Urinary bladder (tissue), 4 donors: Measurements from ENCODE around the gene SPATA33. TPM values are rescaled to one million over a fixed set of nuclear protein-coding genes. Genes with fewer than 3 reads are reported as not detected.
"Not testable (repeated sequence)": the region's sequence is repeated elsewhere in the genome, so short reads cannot be mapped to it uniquely, and the experiment has no call there.

Experiments
- DNase-seq: peaks from one replicate; pipeline ENCODE4 v3.0.0-alpha.2; 2015; ENCODE audit errors: extremely low spot score
- H3K27ac ChIP-seq: one replicate; pipeline ENCODE4 v1.5.1; 2013; ENCODE audit warnings: low read depth, mild to moderate bottlenecking, moderate library complexity
- H3K36me3 ChIP-seq: one replicate; pipeline ENCODE4 v1.6.1; 2013; ENCODE audit warnings: mild to moderate bottlenecking, moderate library complexity; ENCODE audit not compliant: insufficient read depth
- H3K4me1 ChIP-seq: one replicate; pipeline ENCODE4 v1.6.1; 2013; ENCODE audit warnings: mild to moderate bottlenecking, moderate library complexity; ENCODE audit not compliant: insufficient read depth
- H3K4me3 ChIP-seq: one replicate; pipeline ENCODE4 v1.5.1; 2013; ENCODE audit warnings: low read depth, low read length
- WGBS: extraction: QIAGEN DNeasy Blood & Tissue Kit; methylation state at CpG from one replicate; pipeline ENCODE4 v1.1.7; 2013; 5-methylcytosine and 5-hydroxymethylcytosine counted together
- polyA plus RNA-seq: library from polyadenylated mRNA; stranded (reverse); fragments of 200-250 nt; gene quantifications from one replicate; pipeline ENCODE4 v1.2.3, GENCODE V29; 2013
- total RNA-seq: library from RNA; depleted of rRNA; stranded (reverse); fragments of >200 nt; gene quantifications from one replicate; pipeline ENCODE4 v1.2.3, GENCODE V29; 2014
- donor health status: healthy with polysubstance abuse.
- donor health status: healthy.

Gene SPATA33
- total and polyA plus RNA-seq, 2 donors = 3.3 to 5.2 TPM

GRCh38 chr16:89697161-89697615, 39.6 kb downstream of the SPATA33 start:
- Histone ChIP-seq H3K36me3 (peaks cover 3% of the 10 kb centered on the region), H3K4me1 (peaks cover 4% of the 10 kb centered on the region), H3K27ac (no peak overlapping the region), H3K4me3 (no peak overlapping the region)
- no peak for DNase-seq
- 87% methylated on average over 19 of the region's 19 CpGs for WGBS

- no peak overlapping the region for H3K4me3 ChIP-seq
- WGBS = 85% methylated on average over 32 of the region's 32 CpGs
- H3K36me3 ChIP-seq = peaks cover 3% of the 10 kb centered on the region
- peaks cover 4% of the 10 kb centered on the region for H3K4me1 ChIP-seq
- H3K27ac ChIP-seq = no peak overlapping the region
- DNase-seq = no peak
Observed at GRCh38 chr16:89697616-89698331, 40.1 kb downstream of the SPATA33 start.

- not testable (repeated sequence) for H3K4me1 ChIP-seq, H3K36me3 ChIP-seq
- 97% methylated on average over 14 of the region's 14 CpGs for WGBS
Observed at GRCh38 chr16:89698717-89699116, 41.1 kb downstream of the SPATA33 start.

GRCh38 chr16:89699629-89700099, 42.0 kb downstream of the SPATA33 start:
- not testable (repeated sequence) for H3K27ac ChIP-seq
- 62% methylated on average over 18 of the region's 18 CpGs for WGBS

More at GRCh38 chr16:89698717-89699116, 41.1 kb downstream of the SPATA33 start:
- not testable (repeated sequence) for H3K4me3 ChIP-seq, H3K27ac ChIP-seq, DNase-seq

GRCh38 chr16:89700100-89700648, 42.5 kb downstream of the SPATA33 start:
- peak overlapping the region; percentile 73 for H3K27ac ChIP-seq
- H3K36me3 ChIP-seq = no peaks in the 10 kb centered on the region
- peak; percentile 93 for DNase-seq
- under 1% methylated on average over 30 of the region's 30 CpGs for WGBS
- H3K4me1 ChIP-seq = peaks cover 4% of the 10 kb centered on the region
- peak overlapping the region; percentile 66 for H3K4me3 ChIP-seq

More at GRCh38 chr16:89699629-89700099, 42.0 kb downstream of the SPATA33 start:
- not testable (repeated sequence) for DNase-seq, H3K4me1 ChIP-seq, H3K36me3 ChIP-seq, H3K4me3 ChIP-seq

GRCh38 chr16:89700649-89701424, 43.2 kb downstream of the SPATA33 start:
- 1% methylated on average over 78 of the region's 78 CpGs for WGBS
- no peak for DNase-seq
- no peaks in the 10 kb centered on the region for H3K36me3 ChIP-seq
- H3K27ac ChIP-seq = peak overlapping the region; percentile 85
- H3K4me1 ChIP-seq = peaks cover 4% of the 10 kb centered on the region
- peak overlapping the region; percentile 66 for H3K4me3 ChIP-seq

GRCh38 chr16:89701425-89702406, 44.1 kb downstream of the SPATA33 start, which contains the start of gene SPATA2L:
Gene SPATA2L (minus strand): TSS chr16:89701705. CDS start chr16:89701232, 473 bp downstream.
- peaks cover 4% of the 10 kb centered on the region for H3K4me1 ChIP-seq
- peak within 1 kb of the TSS; percentile 66 for H3K4me3 ChIP-seq
- H3K36me3 ChIP-seq = no peaks in the 10 kb centered on the region
- DNase-seq = peak; percentile 72
- 1% methylated on average over 97 of the region's 97 CpGs for WGBS
- H3K27ac ChIP-seq = peak within 1 kb of the TSS; percentile 85

- WGBS = 77% methylated on average over 13 of the region's 13 CpGs
- Histone ChIP-seq H3K4me1 (peaks cover 4% of the 10 kb centered on the region), H3K27ac (no peak overlapping the region), H3K36me3 (no peaks in the 10 kb centered on the region), H3K4me3 (no peak overlapping the region)
- no peak for DNase-seq
Observed at GRCh38 chr16:89704281-89704680, 46.6 kb downstream of the SPATA33 start.

GRCh38 chr16:89705006-89705405, 47.4 kb downstream of the SPATA33 start:
- Histone ChIP-seq H3K4me3 (no peak overlapping the region), H3K27ac (no peak overlapping the region), H3K36me3 (no peaks in the 10 kb centered on the region), H3K4me1 (peaks cover 4% of the 10 kb centered on the region)
- WGBS = 61% methylated on average over 15 of the region's 15 CpGs
- no peak for DNase-seq

GRCh38 chr16:89706518-89707260, 49.1 kb downstream of the SPATA33 start:
- H3K4me1 ChIP-seq = no peaks in the 10 kb centered on the region
- 80% methylated on average over 14 of the region's 14 CpGs for WGBS
- H3K36me3 ChIP-seq = no peaks in the 10 kb centered on the region
- H3K4me3 ChIP-seq = no peak overlapping the region
- no peak for DNase-seq
- no peak overlapping the region for H3K27ac ChIP-seq

GRCh38 chr16:89707695-89708094, 50.1 kb downstream of the SPATA33 start:
- no peaks in the 10 kb centered on the region for H3K36me3 ChIP-seq
- no peak overlapping the region for H3K27ac ChIP-seq
- WGBS = 91% methylated on average over 9 of the region's 9 CpGs
- no peak for DNase-seq
- no peaks in the 10 kb centered on the region for H3K4me1 ChIP-seq
- no peak overlapping the region for H3K4me3 ChIP-seq

GRCh38 chr16:89708481-89708931, 50.9 kb downstream of the SPATA33 start:
- WGBS = 88% methylated on average over 19 of the region's 19 CpGs
- H3K27ac ChIP-seq = no peak overlapping the region
- H3K4me3 ChIP-seq = no peak overlapping the region
- H3K4me1 ChIP-seq = no peaks in the 10 kb centered on the region
- no peak for DNase-seq
- no peaks in the 10 kb centered on the region for H3K36me3 ChIP-seq
